HS-5 (cell line): ENCODE results near the gene PLA2G4F.

ENCODE experiments used
- DNase-seq: peaks from one replicate; pipeline ENCODE4 v3.0.0-alpha.2; 2012; ENCODE audit warnings: low read depth

The PLA2G4F gene

DNA sequence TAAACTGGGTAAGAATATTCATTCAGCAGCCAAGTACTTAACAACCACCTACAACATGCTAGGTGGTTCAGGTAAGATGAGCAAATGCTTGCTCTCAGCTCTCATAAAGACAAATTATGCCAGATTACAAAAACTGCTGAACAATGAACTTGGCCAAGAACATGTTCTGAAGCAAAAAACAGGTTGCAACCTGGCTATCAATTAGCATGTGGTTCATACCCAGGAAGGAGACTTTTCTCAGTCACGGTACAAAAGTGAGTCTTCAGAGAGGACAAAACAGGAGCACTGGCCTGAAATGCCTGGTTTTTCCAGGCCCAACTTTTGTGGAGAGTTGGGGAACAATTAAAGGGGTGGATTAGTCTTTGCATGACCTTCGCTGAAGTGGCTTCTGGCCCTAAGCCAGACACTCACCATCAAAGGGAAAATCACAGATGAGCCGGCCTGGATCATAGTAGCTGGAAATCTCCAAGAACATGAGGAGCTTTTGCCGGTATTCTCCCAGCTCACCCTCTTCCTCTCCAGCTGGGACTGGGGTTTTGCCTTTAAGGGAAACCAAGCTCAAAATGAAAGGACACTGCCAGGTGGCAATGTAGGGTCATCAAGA is 7.6 kb upstream of the PLA2G4F start:
- no peak for DNase-seq

DNA sequence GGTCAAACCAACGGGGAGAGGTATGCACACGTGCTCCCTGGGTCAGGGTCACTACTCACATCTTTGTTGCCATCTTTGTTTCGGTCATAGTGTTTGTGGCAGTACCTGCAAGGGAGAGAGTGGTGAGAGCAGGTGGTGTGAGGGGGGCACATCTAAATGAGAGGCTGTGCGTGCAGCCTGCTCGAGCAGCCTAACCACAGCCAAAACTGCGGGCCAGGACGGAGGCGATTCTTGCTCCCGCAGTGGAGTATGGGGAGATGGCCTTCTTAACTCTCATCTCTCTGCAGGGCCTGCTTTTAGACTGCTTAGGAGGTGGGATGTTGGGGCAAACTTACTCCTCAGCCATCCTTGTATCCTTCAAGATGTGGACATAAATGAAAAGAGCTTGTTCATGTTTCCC is 6.9 kb upstream of the PLA2G4F start:
- no peak for DNase-seq

DNA sequence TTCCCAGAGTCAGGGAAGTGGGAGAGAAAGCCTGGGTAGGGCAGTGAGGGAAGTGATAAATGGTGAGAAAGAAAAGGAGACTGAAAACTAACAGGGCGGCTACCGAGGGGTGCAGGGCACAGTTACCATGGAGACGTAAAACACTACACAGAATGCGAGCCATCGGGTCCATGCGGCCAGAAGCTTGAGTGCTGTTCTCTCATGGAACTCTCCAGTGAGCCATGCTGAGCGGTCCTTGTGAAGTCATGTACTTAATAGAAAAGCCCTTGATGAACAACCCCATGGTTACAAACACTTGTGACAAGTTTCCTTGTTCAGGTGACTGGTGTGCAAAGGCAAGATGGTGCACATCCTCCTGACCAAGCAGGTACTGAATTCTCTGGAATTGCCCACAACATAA is 3.7 kb upstream of the PLA2G4F start:
- DNase-seq: no peak

DNA sequence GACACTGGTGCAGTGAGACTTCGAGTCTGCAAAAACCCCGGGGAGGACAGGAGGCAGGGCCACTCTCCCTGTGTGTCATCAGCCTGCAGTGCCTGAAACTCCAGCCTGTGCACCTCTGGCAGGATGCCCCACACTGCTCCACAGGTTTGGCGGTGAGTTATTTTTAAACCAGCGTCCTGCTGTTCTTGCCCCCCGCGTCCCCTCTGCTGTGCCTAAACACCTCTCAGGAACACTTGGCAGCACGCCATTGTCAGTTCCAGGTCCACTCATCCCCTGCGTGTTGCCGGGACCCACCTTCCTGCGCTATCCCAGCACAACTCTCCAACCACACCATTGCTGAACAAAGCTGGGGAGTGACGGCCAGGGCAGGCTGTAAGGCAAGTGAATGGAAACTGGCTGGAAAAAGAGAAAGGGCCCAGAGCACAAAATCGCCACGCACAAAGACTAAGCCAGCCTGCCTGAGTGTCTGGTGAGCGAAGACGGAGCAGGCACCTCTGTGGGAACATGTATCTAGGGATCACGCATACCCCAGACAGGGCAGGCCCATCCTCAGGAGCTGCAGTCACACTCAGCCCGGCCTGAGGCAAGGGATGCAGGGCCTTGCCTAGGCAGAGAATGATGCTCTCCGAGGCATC is 3.1 kb upstream of the PLA2G4F start:
- no peak for DNase-seq

DNA sequence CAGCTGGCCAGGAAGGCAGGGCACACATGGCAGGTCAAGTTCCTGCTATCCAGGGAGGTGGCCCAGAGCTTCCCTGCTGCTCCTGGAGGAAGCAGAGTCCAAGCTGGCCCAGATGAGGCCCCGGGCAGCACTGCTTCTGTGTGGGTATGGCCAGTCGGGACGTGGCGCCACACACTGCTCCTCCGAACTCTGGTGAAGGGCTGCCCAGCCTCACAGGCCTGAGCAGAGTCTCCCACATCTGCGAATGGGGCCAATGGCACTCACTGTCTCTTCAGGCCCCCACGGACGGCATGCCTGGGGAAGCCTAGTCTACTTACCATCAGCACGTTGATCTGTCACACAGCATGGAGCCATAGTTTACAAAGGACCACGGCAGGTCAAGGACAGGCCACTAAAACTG is 2.5 kb upstream of the PLA2G4F start:
- no peak for DNase-seq

DNA sequence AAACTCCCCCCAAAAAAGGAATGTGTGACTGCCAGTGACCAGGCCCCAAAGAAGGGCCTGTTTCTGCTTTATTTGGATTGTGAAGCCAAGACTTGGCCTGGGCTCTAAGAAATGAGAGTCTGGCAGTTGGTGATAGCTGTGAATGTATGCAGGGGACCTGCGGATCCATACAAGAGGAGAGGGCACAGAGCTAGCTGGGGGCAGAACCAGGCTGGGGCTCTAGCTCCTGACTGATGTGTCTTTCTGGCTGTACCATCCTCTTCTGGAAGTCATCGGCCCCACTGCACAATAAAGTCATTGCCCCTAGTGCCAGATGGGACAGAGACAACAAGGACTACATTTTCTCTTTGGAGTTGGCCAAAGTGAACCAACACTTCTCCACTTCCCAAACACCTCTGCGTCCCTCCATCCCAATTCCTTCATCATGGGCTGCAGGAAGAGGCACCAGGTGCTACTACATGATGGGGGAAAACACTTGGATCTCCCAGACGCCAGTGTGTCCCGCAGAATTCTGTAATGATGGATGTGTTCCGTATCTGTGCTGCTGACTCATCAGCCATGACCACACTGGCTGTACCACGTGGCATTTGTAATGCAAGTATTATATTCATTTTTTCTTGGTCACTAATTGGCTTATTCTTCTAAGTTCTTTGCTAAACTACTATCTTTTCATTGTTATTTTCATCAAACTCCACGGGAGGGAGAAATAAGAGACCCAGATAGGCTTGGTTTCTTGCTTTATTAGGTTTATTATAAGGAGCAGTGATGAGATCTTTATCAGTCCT is 1.7 kb upstream of the PLA2G4F start:
- DNase-seq: peak; percentile 29

DNA sequence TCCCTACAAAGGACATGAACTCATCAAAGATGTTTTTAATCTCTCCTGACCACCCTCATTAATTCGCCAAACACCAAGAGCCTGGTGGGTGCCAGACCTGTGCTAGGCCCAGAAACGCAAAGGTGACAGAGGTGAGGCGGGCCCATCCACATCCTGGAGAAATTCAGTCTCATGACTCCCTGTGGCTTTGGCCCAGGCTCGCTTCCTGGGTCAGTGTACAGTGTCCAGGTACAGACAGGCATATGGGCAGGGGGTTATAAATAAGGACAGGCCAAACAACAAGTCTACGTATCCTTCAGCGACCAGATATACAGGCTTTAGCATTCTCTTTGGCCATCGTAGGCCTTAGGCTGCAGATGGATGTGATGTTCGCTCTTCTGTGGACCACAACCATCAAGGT is 945 bp upstream of the PLA2G4F start:
- no peak for DNase-seq

DNA sequence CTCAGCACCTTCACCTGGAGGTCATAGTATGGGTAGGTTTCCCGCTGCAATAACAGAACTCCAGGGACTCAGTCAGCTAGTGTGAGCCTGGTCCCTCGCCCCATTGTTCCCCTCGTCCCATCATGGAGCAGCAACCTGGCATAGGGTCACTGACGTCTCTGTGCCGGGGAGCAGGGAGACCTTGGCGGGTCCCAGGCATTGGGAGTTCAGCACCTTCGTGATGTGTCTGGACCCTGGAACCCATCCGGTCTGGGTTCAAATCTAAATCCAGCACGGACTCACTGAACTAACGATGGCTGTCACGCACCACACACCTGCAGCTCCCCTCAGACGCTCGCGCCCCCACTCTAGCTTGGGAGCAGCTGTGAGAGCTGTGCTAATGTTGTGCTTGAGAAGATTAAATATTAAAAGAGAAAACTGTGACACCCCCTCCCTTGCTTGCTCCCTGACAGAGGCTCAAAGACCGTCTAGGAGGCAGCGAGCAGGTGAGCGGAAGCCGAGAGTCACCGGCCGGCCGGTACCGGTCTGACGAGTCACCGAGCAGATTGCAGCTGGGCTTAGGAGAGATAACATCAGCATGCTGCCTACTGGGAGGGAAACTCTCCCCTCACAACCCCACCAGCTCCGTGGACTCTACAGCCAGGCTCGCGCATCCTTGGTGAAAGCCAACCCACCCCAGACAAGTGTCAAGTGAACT is 742 bp downstream of the PLA2G4F start:
- DNase-seq: no peak

DNA sequence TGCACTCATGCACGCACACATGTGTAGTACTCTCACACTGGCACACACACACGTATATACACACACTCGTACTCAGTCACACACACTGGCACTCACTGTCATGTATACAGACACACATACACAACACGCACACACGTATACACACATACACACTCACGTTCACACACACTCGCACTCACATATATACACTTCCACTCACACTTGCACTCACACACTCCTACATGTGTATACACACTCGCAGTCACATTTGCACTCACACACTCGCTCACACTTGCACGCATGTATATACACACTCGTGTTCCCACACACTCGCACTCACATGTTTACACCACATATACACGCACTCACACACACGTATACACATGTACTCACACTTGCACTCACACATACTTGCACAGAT is 1.5 kb downstream of the PLA2G4F start:
- DNase-seq: no peak

DNA sequence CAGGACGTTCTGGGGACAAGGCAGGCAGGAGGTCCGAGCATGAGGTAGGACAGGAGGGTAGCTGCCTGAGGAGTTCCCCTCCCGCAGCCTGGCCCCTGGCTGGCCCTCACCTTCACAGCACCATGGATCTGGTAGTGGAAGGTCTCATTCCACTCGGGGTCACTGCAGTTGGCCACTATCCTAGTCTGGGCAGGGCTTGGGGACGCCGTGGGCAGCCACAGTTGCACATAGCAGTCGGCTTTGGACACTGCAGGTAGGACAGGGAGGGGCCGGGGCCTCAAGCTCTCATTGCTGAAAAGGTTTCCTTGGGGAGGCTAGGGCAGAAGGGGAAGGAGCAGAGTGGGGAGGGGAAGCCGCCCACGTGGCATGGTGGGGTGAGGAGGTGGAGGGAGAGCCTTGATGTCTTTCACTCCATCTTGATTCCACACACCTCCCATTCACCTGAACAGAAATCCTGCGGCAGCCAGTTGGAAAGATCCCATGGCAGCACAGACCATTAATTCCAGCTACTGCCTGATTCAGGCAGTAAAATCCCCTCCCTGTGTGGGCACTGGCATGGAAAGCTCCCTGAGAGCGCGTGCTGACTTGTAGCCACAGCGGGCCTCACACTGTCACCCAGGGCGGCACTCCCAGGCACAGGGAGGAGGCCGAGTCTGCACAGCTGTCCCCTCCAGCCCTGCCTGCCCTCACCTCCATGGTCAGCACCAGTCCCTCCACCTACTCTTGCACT is 2.1 kb downstream of the PLA2G4F start:
- DNase-seq: no peak

DNA sequence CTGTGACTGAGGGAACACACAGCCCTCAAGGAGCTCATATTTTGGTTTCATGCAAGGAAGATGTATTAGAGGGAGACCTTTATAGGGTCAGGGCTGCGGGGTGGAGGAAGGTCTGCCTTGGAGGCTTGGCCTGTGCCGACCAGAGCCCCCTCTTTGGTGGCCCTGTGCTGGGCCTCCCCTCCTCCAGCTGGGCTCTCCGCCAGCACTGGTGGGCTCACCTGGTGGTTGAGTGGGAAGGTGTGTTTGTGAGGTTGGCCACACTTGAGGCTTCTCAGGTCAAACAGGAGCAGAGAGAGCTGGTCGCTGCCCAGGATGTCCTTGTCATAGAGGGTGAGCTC is 2.6 kb downstream of the PLA2G4F start:
- DNase-seq: no peak

DNA sequence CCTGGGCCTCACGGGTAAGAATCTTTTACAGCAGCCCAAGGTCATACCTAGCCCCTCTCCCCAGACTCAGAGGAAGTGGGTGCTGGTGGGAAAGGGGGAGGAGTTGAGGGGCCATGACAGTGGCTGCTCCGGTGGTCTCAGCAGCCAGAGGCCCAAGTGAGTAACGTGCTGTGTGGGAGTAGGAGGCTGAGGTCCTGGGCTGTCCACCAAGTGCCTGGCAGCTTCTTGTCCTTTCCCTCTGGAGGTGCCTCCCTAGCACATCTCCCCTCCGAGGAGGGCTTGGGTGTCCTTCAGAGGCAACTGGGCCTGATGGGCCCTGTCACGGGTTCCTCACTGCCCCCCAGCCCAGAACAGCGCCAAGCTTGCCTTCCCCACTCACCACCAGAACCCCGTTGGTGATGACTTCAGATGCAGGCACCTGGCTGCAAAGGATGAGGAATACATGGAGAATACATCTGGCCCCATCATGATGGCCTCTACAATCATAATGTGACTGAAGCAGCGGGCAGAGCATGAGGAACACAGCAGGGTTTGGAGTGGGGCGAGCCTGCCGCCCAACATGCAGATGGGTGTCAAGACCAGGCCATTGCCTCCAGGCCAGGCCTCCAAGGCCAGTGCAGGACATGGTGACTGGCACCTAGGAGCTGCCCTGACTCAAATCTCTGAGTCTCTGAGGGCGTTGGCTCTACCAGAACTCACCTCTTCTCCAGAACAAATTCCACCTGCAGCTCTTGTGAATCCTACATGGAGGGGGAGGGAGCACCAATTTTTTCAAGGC is 3.3 kb downstream of the PLA2G4F start:
- DNase-seq: no peak

DNA sequence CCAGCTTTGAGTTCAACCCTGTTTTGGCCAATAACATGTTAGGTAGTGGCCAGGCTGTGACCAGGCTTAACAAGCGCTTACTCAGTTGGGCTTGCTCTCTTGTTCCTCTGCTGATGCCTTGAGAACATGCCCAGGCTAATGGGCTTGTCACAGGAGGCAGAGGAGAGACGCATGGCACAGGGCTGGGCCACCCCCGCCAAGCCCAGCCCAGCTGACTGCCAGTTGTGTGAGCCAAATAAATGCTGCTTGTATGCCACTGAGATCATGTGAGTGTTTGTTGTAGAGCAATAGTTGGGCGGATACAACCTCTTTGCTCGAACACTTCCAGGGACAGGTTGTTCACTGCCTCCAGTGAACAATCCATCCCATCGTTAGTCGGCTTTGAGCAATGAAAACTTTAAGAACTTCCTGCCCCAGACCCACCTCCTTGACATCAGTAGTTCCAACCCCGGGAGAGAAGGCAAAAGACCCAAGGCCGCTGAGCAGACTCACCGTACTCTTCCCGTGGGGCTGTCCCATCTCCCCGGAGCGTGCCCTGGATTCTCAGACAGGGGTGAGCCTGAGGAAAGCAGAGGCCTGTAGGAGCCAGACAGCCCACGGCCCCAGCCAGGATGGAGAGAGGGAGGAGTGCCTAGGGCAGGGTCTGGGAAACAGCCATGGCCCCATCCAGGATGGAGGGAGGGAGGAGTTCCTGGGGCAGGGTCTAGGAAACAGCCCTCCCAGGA is 4.1 kb downstream of the PLA2G4F start:
- no peak for DNase-seq

DNA sequence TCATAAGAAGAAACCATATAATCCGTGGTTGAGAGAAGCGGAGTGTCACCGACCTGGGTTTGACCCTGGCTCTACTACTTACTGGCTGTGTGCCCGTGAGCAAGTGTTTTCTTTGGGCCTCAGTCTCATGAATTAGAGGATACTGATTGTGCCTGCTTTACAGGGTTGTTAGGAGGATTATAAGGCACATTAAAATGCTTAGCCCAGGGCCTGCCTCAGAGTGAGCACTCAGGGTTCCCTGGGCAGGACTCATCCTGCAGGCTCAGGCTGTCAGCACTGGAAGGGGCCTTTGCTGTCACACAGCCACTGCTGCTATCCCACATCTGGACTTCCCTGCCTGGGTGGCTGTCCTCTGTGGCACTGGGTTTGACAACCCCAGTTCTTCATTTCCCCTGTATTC is 4.7 kb downstream of the PLA2G4F start:
- no peak for DNase-seq

DNA sequence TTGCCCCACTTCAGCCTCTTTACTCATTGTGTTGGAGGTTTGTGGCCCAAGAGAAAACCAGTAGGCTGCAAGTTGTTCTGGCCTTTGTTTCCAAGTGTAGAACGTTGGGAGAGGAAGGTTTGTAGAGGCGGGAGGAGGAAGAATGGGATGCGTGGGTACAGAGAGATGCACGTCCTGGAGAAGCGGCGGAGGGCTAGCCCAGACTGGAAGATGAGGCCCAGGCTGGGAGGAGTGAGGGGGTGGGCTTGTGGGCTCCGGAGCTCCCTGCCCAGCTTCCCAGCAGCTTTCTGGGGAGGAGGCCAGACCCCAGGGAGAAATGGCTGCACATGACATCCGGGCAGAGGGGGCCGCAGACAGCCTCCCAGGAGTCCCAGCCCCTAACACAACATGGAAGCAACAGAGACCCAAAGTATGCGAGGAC is 5.3 kb downstream of the PLA2G4F start:
- DNase-seq: no peak

DNA sequence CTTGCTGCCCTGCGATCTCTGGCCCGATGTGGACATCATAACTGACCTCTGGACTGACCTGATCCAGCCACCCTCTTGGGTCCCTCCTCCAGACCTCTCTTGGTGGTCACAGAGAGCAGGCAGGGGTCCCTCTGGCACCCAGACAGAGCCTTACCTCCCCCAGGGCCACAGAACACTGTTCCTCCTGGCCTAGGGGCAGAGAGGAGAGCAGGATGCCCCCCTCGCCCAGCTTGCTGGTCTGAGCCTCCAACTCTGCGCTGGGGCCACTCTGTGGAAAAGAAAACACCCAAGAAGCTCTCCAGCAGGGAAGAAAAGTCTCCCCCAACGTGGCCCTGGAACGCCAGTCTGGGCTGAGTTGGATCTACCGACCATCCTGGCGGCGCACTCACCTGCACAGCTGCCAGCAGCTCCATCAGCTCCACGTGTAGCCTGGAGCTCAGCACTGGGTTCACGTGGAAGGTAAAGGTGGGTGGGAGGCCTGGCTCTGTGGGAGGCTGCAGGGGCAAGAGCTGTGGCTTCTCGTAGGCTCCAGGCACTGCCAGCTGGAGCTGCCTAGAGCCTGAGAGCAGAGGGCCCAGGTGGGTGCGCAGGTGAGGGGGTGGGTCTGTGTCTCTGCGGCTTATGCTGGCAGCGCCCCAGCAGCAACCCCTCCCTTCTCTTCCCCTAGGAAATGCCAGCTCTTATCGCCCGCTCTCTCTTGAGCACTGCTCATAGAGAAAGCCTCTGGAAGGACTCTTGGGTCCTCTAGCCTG is 6.0 kb downstream of the PLA2G4F start:
- no peak for DNase-seq

DNA sequence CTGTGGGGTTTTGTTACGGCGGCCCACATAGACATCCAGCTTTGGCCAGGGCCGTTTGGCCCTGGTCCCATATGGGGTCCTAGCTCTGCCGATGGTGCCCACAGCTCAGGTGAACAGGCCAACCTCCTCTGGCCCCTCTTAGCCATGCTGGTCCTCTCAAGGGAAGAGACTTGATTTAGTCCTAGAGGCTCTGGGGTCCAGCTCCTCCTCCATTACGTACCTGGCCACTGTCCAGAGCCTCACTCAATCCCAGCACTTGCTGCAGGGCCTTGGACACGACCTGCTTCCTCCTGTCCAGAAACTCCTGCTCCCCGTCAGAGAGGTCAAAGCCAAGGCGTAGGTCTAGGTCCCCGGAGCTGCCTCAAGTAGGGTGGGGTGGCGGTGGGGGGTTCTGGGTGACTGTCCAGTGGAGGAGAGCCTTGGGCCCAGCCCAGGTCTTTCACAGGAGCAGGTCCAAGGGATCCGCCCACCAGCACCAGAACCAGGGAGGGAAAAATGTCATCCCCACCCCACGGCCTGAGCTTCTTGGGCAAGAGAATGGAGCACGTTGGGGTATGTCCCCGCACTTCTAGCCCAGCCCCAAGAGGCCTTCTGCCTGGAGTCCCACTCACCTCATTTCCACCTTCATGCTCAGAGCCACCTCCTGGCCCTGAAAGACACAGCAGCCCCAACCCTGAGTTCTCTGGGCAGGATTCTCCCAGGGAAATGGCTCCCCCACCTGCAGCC is 6.8 kb downstream of the PLA2G4F start:
- DNase-seq: no peak

DNA sequence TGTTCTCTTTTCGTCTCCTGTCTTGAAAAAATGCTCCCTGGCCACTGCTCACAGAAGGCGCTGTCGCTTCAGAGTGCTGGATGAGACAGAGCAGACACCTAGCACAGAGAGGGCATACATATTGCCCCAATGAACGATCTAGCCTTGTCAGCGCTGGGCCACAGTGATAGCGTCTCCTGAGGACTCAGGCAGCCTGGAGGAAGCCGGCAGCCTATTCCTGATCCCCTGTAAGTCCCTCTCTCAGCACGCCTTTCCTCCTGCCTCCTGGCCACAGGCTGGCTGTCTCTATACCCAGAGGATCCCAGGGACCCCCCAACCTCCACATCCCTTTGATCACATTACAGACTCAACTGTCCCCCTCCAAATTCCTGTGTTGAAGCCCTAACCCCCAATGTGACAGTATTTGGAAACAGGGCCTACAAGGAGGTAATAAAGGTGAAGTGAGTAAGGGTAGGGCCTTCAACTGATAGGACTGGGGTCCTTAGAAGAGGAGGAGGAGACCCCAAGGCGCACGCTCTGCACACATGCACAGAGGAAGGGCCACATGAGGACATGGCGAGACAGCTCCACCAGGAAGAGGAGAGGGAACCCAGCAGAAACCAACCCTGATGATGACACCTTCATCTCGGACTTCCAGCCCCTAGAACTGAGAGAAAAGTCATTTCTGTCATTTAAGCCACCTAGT is 7.5 kb downstream of the PLA2G4F start:
- no peak for DNase-seq

DNA sequence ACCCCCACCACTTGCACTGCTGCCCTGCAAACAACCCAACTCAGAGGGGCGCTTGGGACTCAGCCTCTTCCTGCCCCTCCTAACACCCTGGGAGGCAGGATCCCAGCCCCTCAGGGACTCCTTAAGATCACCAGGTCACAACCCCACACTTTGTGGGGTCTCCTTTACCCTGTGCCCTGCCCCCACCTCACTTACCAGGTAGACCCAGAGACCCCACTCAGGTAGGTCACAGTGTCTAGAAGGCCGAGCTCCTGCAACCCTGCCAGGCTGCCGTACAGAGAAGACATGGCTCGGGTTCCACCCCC is 9.1 kb downstream of the PLA2G4F start:
- DNase-seq: no peak
